WERI-Rb-1 (cell line): ENCODE data around the gene COX17.
A peak's percentile ranks its signal among the peaks of the same experiment; 100 is the strongest.
"Not testable (repeated sequence)": the region's sequence is repeated elsewhere in the genome, so short reads cannot be mapped to it uniquely, and the experiment has no call there.

Experiments used
- DNase-seq: peaks from one replicate; pipeline ENCODE4 v3.0.0-alpha.2; 2020
- H3K27ac ChIP-seq: fragments of 250-450 bp; sonication (Bioruptor Pico); 2 replicates; pipeline ENCODE4 v1.5.1; 2020; ENCODE audit warnings: mild to moderate bottlenecking, moderate library complexity
- H3K27me3 ChIP-seq: fragments of 250-450 bp; sonication (Bioruptor Pico); 2 replicates; pipeline ENCODE4 v1.5.1; 2021; ENCODE audit warnings: mild to moderate bottlenecking, low read depth, moderate library complexity; ENCODE audit not compliant: insufficient read depth, severe bottlenecking
- H3K36me3 ChIP-seq: fragments of 250-450 bp; sonication (Bioruptor Pico); 2 replicates; pipeline ENCODE4 v1.5.1; 2020; ENCODE audit warnings: mild to moderate bottlenecking, moderate library complexity
- H3K4me3 ChIP-seq: 2 replicates; pipeline ENCODE4 v1.5.1; 2011; ENCODE audit warnings: low read depth, mild to moderate bottlenecking, control low read depth, low read length
- H3K9me3 ChIP-seq: fragments of 250-450 bp; sonication (Bioruptor Pico); 2 replicates; pipeline ENCODE4 v1.5.1; 2021; ENCODE audit warnings: mild to moderate bottlenecking, moderate library complexity; ENCODE audit not compliant: severe bottlenecking
- CTCF ChIP-seq: IDR thresholded peaks from 2 replicates; pipeline ENCODE4 v1.5.1; 2011; ENCODE audit warnings: low read depth, mild to moderate bottlenecking, control low read depth, inconsistent platforms, low read length

Gene COX17

GRCh38 chr3:119697394-119697793 lies 20.2 kb upstream of the COX17 start:
- TF ChIP-seq CTCF: no peak
- no peaks in the 10 kb centered on the region for H3K9me3 ChIP-seq
- H3K27ac ChIP-seq: no peak overlapping the region
- H3K27me3 ChIP-seq: no peaks in the 10 kb centered on the region
- H3K4me3 ChIP-seq: no peak overlapping the region
- no peaks in the 10 kb centered on the region for H3K36me3 ChIP-seq
- no peak for DNase-seq

GRCh38 chr3:119695480-119695879 lies 18.3 kb upstream of the COX17 start:
- H3K27me3 ChIP-seq: no peaks in the 10 kb centered on the region
- no peaks in the 10 kb centered on the region for H3K9me3 ChIP-seq
- H3K4me3 ChIP-seq: no peak overlapping the region
- no peaks in the 10 kb centered on the region for H3K36me3 ChIP-seq
- no peak overlapping the region for H3K27ac ChIP-seq
- DNase-seq: no peak
- TF ChIP-seq CTCF: no peak

- Histone ChIP-seq H3K36me3 (no peaks in the 10 kb centered on the region), H3K9me3 (no peaks in the 10 kb centered on the region), H3K4me3 (no peak overlapping the region), H3K27ac (no peak overlapping the region), H3K27me3 (no peaks in the 10 kb centered on the region)
- no peak for DNase-seq
- TF ChIP-seq CTCF: peak; percentile 32
These were observed 12.9 kb upstream of the COX17 start for GRCh38 chr3:119690043-119690656.

DNA sequence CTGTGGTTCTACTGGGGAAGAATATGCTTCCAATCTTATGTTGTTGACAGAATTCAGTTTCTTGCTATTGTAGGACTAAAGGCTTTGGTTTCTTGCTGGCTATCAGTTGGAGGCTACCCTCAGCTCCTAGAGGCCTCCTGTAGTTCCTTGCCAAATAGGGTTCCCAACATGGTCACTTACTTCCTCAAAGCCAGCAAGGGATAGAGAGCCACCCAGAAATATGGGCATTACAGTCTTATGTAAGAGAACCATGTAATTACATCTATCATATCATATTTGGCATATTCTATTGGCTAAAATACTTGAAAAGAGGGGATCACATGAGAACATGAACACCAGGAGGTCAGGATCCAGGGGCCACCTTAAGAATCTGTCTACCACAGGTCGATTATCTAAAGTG lies 6.2 kb upstream of the COX17 start:
- TF ChIP-seq CTCF: no peak
- Histone ChIP-seq H3K4me3 (no peak overlapping the region), H3K36me3 (no peaks in the 10 kb centered on the region), H3K27me3 (no peaks in the 10 kb centered on the region), H3K27ac (no peak overlapping the region), H3K9me3 (no peaks in the 10 kb centered on the region)
- no peak for DNase-seq

DNA sequence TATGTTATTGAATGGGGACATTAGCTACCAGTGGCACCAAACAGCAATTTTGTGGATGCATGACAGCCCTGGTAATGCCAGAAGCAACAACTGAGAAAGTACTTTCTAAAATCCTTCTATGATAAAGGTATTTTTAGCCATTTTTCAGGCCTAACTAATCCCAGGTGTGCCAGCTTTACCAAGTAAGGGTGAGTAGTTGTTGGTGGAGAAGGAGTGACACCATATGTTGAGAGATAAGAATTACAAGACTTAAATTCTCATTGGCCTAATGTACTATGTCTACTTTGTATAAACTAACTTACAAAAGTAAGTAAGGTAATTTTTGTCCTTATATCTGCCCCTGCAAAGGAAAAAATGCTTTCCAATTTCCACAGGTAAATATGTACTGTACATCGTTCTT lies 4.1 kb upstream of the COX17 start:
- Histone ChIP-seq H3K36me3 (no peaks in the 10 kb centered on the region), H3K4me3 (no peak overlapping the region), H3K27ac (no peak overlapping the region), H3K27me3 (no peaks in the 10 kb centered on the region), H3K9me3 (no peaks in the 10 kb centered on the region)
- TF ChIP-seq CTCF: peak; percentile 36; the same call in 1 of the 2 replicates
- no peak for DNase-seq

DNA sequence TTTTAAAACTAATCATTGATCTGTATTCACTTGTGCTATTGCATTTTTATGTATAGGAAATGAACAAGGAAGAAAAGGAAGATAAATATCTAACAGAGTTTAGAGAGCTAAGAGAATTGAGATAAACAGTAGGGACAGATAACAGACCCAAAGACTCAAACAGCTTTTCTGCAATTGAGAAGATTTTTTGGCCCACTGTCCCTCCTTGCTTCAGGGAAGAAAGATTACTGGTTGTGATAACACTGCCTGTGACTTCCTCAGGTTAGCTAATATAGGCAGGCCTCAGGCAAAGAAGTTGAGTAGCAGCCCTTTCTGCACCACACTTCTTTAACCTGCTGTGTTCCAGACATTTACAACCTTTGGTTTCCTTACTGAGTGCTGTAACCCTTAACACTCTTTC lies 2.7 kb upstream of the COX17 start:
- no peak overlapping the region for H3K27ac ChIP-seq
- no peak overlapping the region for H3K4me3 ChIP-seq
- no peak for TF ChIP-seq CTCF
- H3K27me3 ChIP-seq: no peaks in the 10 kb centered on the region
- no peaks in the 10 kb centered on the region for H3K9me3 ChIP-seq
- H3K36me3 ChIP-seq: peaks cover 6% of the 10 kb centered on the region
- DNase-seq: no peak

- H3K27ac ChIP-seq, DNase-seq, H3K27me3 ChIP-seq, H3K4me3 ChIP-seq, H3K9me3 ChIP-seq: not testable (repeated sequence)
- peaks cover 16% of the 10 kb centered on the region for H3K36me3 ChIP-seq
These were observed 1.0 kb upstream of the COX17 start for GRCh38 chr3:119678209-119678608.
